A673 (cell line): ENCODE data around the gene NOA1. TPM values are rescaled to one million over a fixed set of nuclear protein-coding genes. Genes with fewer than 3 reads are reported as not detected.

Source experiments
- BruUV-seq: library from RNA; stranded (reverse); fragments of 400-500 nt; replicated peaks from 2 replicates; lab custom pipeline; 2021; lab: Mats Ljungman, UMichigan
- CTCF ChIA-PET: fragments of 300-600 bp; sonication (Branson Sonifier 250); formaldehyde crosslinking; loops from one replicate; lab custom pipeline; 2022; ENCODE audit warnings: antibody characterized with exemption; lab: Charles Lee
- POLR2A ChIA-PET: fragments of 300-600 bp; sonication (Branson Sonifier 250); formaldehyde crosslinking; loops from one replicate; lab custom pipeline; 2022; ENCODE audit warnings: antibody characterized with exemption; ENCODE audit not compliant: low non-redundant PET; lab: Charles Lee
- DNase-seq: peaks from one replicate; pipeline ENCODE4 v3.0.0-alpha.2; 2015; ENCODE audit warnings: low spot score
- H3K27ac ChIP-seq: fragments of 200-600 bp; sonication (generic); 2 replicates; pipeline ENCODE4 v1.5.1; 2016; ENCODE audit warnings: mixed run types, low read depth, mild to moderate bottlenecking, mixed read lengths, antibody characterized with exemption, low read length; ENCODE audit not compliant: poor library complexity, severe bottlenecking
- H3K27me3 ChIP-seq: fragments of 200-600 bp; sonication (generic); replicated peaks from 2 replicates; pipeline ENCODE4 v1.6.1; 2017; ENCODE audit warnings: mixed run types, low read depth, mild to moderate bottlenecking, mixed read lengths, antibody characterized with exemption, low read length; ENCODE audit not compliant: insufficient read depth, poor library complexity
- H3K36me3 ChIP-seq: fragments of 200-600 bp; sonication (generic); 2 replicates; pipeline ENCODE4 v1.6.1; 2016; ENCODE audit warnings: mixed run types, mild to moderate bottlenecking, mixed read lengths, antibody characterized with exemption, low read length; ENCODE audit not compliant: insufficient read depth, poor library complexity, severe bottlenecking
- H3K4me1 ChIP-seq: fragments of 200-600 bp; sonication (generic); 2 replicates; pipeline ENCODE4 v1.6.1; 2017; ENCODE audit warnings: mixed run types, mild to moderate bottlenecking, mixed read lengths, antibody characterized with exemption, low read length; ENCODE audit not compliant: insufficient read depth, poor library complexity, severe bottlenecking
- H3K4me3 ChIP-seq: fragments of 200-600 bp; sonication (generic); 2 replicates; pipeline ENCODE4 v1.5.1; 2016; ENCODE audit warnings: low read depth, mixed run types, mild to moderate bottlenecking, mixed read lengths, low read length; ENCODE audit not compliant: poor library complexity, severe bottlenecking
- H3K9me3 ChIP-seq: fragments of 200-600 bp; sonication (generic); 2 replicates; pipeline ENCODE4 v1.6.1; 2016; ENCODE audit warnings: mixed run types, low read depth, mild to moderate bottlenecking, mixed read lengths, antibody characterized with exemption, low read length; ENCODE audit not compliant: poor library complexity, severe bottlenecking
- EZH2 ChIP-seq: fragments of 200-600 bp; sonication (generic); IDR thresholded peaks from 2 replicates; pipeline ENCODE4 v1.6.1; 2017; ENCODE audit warnings: borderline replicate concordance, low read depth, mild to moderate bottlenecking, mixed read lengths, antibody characterized with exemption, low read length; ENCODE audit not compliant: poor library complexity, severe bottlenecking
- intact Hi-C: fragments of 100-400 bp; cut with micrococcal nuclease; formaldehyde crosslinking; loops from one replicate; pipeline ENCODE4 v1.10.0; 2022; ENCODE audit not compliant: unreplicated experiment
- total RNA-seq: library from RNA; stranded (reverse); gene quantifications from 2 replicates; pipeline ENCODE4 v1.2.3, GENCODE V29; 2021
- TF ChIP-seq, protein P1 (sequence below): fragments of 300-800, 200-600 bp; sonication (generic); conservative IDR thresholded peaks from 2 replicates; pipeline ENCODE4 v1.5.1; 2017; ENCODE audit warnings: low read depth, mild to moderate bottlenecking, antibody characterized with exemption, low read length, moderate library complexity, mixed read lengths

NOA1 gene
- total RNA-seq, 1 experiment from 2014 or later = 8.3 TPM

DNA sequence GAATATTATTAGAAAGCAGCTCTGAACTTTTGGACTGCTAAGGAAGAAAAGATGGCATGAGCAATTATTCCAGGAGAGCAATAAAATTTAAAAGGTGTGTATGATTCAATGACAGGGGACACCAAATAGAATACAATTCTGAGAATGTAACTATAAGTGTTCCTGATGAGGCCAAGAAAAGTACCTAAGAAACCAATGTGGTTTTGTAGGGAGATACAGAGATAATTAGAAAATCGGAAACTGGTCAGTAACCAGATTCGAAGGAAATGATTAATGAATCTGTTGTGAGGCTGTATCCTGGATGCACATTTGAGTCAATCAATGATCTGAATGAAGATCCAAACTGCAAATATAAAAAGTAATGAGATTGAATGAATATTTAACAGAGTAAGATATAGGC is 6.0 kb downstream of the NOA1 start:
- Histone ChIP-seq H3K27me3 (no peaks in the 10 kb centered on the region), H3K27ac (no peak overlapping the region), H3K9me3 (no peaks in the 10 kb centered on the region), H3K4me3 (no peak overlapping the region), H3K4me1 (no peaks in the 10 kb centered on the region), H3K36me3 (peaks cover 28% of the 10 kb centered on the region)
- intact Hi-C loops = no loop called here
- ChIA-PET CTCF (interaction anchor here (0.6 kb wide), 1 partner anchor 970 kb away, joined by 4 read pairs; no protein-coding TSS in a partner anchor), POLR2A (interaction anchor here (0.6 kb wide), 1 partner anchor 31 kb away, joined by 5 read pairs; no protein-coding TSS in a partner anchor)
- DNase-seq = no peak
- TF ChIP-seq, protein P1, sequence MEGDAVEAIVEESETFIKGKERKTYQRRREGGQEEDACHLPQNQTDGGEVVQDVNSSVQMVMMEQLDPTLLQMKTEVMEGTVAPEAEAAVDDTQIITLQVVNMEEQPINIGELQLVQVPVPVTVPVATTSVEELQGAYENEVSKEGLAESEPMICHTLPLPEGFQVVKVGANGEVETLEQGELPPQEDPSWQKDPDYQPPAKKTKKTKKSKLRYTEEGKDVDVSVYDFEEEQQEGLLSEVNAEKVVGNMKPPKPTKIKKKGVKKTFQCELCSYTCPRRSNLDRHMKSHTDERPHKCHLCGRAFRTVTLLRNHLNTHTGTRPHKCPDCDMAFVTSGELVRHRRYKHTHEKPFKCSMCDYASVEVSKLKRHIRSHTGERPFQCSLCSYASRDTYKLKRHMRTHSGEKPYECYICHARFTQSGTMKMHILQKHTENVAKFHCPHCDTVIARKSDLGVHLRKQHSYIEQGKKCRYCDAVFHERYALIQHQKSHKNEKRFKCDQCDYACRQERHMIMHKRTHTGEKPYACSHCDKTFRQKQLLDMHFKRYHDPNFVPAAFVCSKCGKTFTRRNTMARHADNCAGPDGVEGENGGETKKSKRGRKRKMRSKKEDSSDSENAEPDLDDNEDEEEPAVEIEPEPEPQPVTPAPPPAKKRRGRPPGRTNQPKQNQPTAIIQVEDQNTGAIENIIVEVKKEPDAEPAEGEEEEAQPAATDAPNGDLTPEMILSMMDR = no peak
- TF ChIP-seq EZH2 = no peak
- BruUV-seq = no TSS peak

DNA sequence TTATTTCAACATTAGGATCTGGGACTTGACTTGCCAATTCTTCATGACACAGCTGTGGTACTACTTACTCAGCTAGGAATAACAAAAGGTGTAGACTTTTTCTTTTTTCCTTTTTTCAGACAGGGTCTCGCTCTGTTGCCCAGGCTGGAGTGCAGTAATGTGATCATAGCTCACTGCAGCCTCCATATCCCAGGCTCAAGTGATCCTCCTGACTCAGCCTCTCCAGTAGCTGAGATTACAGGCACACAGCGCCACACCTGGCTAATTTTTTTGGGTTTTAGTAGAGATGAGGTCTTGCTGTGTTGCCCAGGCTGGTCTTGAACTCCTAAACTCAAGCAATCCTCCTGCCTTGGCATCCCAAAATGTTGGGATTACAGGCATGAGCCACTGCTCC is 16.3 kb downstream of the NOA1 start:
- H3K4me3 ChIP-seq = no peak overlapping the region
- TF ChIP-seq EZH2 = no peak
- TF ChIP-seq, protein P1 = no peak
- no peaks in the 10 kb centered on the region for H3K9me3 ChIP-seq
- CTCF ChIA-PET = no interaction called here
- DNase-seq = no peak
- H3K4me1 ChIP-seq = peaks cover 5% of the 10 kb centered on the region
- no peak overlapping the region for H3K27ac ChIP-seq
- BruUV-seq = no TSS peak
- H3K36me3 ChIP-seq = no peaks in the 10 kb centered on the region
- H3K27me3 ChIP-seq = no peaks in the 10 kb centered on the region
- POLR2A ChIA-PET = interaction anchor here (0.6 kb wide), 1 partner anchor 23 kb away, joined by 3 read pairs; no protein-coding TSS in a partner anchor
- intact Hi-C loops = no loop called here

DNA sequence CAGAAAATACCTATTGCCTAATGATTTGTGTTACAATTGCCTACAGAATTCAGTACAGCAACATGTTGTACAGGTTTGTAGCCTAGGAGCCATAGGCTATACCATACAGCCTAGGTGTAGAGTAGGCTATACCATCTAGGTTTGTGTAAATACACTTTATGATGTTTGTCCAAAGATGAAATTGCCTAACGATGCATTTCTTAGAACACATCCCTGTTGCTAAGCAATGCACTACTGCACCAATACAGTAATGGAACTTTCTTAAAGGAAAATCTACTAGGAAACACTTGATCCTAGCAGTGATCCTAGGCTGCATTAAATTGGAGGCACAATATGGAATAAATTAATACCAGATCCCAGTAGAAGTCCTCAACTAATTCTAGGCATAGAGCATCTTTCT is 18.3 kb downstream of the NOA1 start:
- no peaks in the 10 kb centered on the region for H3K9me3 ChIP-seq
- BruUV-seq = no TSS peak
- H3K36me3 ChIP-seq = no peaks in the 10 kb centered on the region
- ChIA-PET POLR2A (no interaction called here), CTCF (no interaction called here)
- H3K27ac ChIP-seq = no peak overlapping the region
- H3K4me3 ChIP-seq = no peak overlapping the region
- intact Hi-C loops = no loop called here
- DNase-seq = no peak
- no peak for TF ChIP-seq EZH2
- TF ChIP-seq, protein P1 = no peak
- H3K27me3 ChIP-seq = no peaks in the 10 kb centered on the region
- H3K4me1 ChIP-seq = peaks cover 5% of the 10 kb centered on the region
